BE2C (cell line): Measurements from ENCODE around the gene DIPK1C.

Experiments
- DNase-seq: peaks from one replicate; pipeline ENCODE4 v3.0.0-alpha.2; 2020
- H3K27me3 ChIP-seq: fragments of 250-450 bp; sonication (Bioruptor Pico); 2 replicates; pipeline ENCODE4 v1.5.1; 2020; ENCODE audit warnings: mild to moderate bottlenecking
- H3K36me3 ChIP-seq: fragments of 250-450 bp; sonication (Bioruptor Pico); 2 replicates; pipeline ENCODE4 v1.5.1; 2020; ENCODE audit warnings: mild to moderate bottlenecking
- H3K4me1 ChIP-seq: fragments of 250-450 bp; sonication (Bioruptor Pico); 2 replicates; pipeline ENCODE4 v1.5.1; 2020
- H3K4me3 ChIP-seq: 2 replicates; pipeline ENCODE4 v1.5.1; 2011; ENCODE audit warnings: low read depth, low read length
- H3K9me3 ChIP-seq: fragments of 250-450 bp; sonication (Bioruptor Pico); 2 replicates; pipeline ENCODE4 v1.5.1; 2020
- CTCF ChIP-seq: IDR thresholded peaks from 2 replicates; pipeline ENCODE4 v1.5.1; 2012; ENCODE audit warnings: mild to moderate bottlenecking, low read depth, low read length

The DIPK1C gene

GRCh38 chr18:74456349-74457042 lies 612 bp downstream of the DIPK1C start:
- TF ChIP-seq CTCF: no peak
- H3K9me3 ChIP-seq: no peaks in the 10 kb centered on the region
- no peak for DNase-seq
- H3K4me3 ChIP-seq: no peak overlapping the region
- H3K4me1 ChIP-seq: no peaks in the 10 kb centered on the region
- H3K36me3 ChIP-seq: no peaks in the 10 kb centered on the region
- H3K27me3 ChIP-seq: peaks cover 67% of the 10 kb centered on the region

GRCh38 chr18:74456017-74456348 lies 1.1 kb downstream of the DIPK1C start:
- no peak overlapping the region for H3K4me3 ChIP-seq
- peaks cover 67% of the 10 kb centered on the region for H3K27me3 ChIP-seq
- H3K4me1 ChIP-seq: no peaks in the 10 kb centered on the region
- DNase-seq: no peak
- TF ChIP-seq CTCF: no peak
- H3K36me3 ChIP-seq: no peaks in the 10 kb centered on the region
- no peaks in the 10 kb centered on the region for H3K9me3 ChIP-seq

GRCh38 chr18:74455386-74455785 lies 1.7 kb downstream of the DIPK1C start:
- H3K27me3 ChIP-seq: peaks cover 63% of the 10 kb centered on the region
- H3K4me3 ChIP-seq: no peak overlapping the region
- no peak for DNase-seq
- no peak for TF ChIP-seq CTCF
- H3K4me1 ChIP-seq: no peaks in the 10 kb centered on the region
- no peaks in the 10 kb centered on the region for H3K36me3 ChIP-seq
- no peaks in the 10 kb centered on the region for H3K9me3 ChIP-seq

- TF ChIP-seq CTCF: no peak
- Histone ChIP-seq H3K4me3 (no peak overlapping the region), H3K27me3 (peaks cover 54% of the 10 kb centered on the region)
Measured at GRCh38 chr18:74454279-74454751, 2.8 kb downstream of the DIPK1C start.

GRCh38 chr18:74453642-74454198 lies 3.4 kb downstream of the DIPK1C start:
- H3K27me3 ChIP-seq: peaks cover 48% of the 10 kb centered on the region
- no peak for DNase-seq
- no peak for TF ChIP-seq CTCF
- no peaks in the 10 kb centered on the region for H3K4me1 ChIP-seq
- no peaks in the 10 kb centered on the region for H3K9me3 ChIP-seq
- no peak overlapping the region for H3K4me3 ChIP-seq
- no peaks in the 10 kb centered on the region for H3K36me3 ChIP-seq

More at GRCh38 chr18:74454279-74454751, 2.8 kb downstream of the DIPK1C start:
- no peaks in the 10 kb centered on the region for H3K9me3 ChIP-seq
- H3K4me1 ChIP-seq: no peaks in the 10 kb centered on the region
- no peaks in the 10 kb centered on the region for H3K36me3 ChIP-seq
- no peak for DNase-seq

- no peaks in the 10 kb centered on the region for H3K36me3 ChIP-seq
Measured at GRCh38 chr18:74453016-74453566, 4.0 kb downstream of the DIPK1C start.

More at GRCh38 chr18:74453016-74453566, 4.0 kb downstream of the DIPK1C start:
- no peak overlapping the region for H3K4me3 ChIP-seq
- H3K9me3 ChIP-seq: no peaks in the 10 kb centered on the region
- no peak for DNase-seq
- TF ChIP-seq CTCF: no peak
- H3K27me3 ChIP-seq: peaks cover 42% of the 10 kb centered on the region
- H3K4me1 ChIP-seq: no peaks in the 10 kb centered on the region
